ENCODE data around the gene CHMP4A. TPM values are rescaled to one million over a fixed set of nuclear protein-coding genes. Genes with fewer than 3 reads are reported as not detected.

The CHMP4A gene
- total and polyA plus RNA-seq, 9 of the 15 experiments (the other 6 are each of a cell fraction or from before 2014, with no cell fraction given) = 28.8 to 104 (median 52.7) TPM

DNA sequence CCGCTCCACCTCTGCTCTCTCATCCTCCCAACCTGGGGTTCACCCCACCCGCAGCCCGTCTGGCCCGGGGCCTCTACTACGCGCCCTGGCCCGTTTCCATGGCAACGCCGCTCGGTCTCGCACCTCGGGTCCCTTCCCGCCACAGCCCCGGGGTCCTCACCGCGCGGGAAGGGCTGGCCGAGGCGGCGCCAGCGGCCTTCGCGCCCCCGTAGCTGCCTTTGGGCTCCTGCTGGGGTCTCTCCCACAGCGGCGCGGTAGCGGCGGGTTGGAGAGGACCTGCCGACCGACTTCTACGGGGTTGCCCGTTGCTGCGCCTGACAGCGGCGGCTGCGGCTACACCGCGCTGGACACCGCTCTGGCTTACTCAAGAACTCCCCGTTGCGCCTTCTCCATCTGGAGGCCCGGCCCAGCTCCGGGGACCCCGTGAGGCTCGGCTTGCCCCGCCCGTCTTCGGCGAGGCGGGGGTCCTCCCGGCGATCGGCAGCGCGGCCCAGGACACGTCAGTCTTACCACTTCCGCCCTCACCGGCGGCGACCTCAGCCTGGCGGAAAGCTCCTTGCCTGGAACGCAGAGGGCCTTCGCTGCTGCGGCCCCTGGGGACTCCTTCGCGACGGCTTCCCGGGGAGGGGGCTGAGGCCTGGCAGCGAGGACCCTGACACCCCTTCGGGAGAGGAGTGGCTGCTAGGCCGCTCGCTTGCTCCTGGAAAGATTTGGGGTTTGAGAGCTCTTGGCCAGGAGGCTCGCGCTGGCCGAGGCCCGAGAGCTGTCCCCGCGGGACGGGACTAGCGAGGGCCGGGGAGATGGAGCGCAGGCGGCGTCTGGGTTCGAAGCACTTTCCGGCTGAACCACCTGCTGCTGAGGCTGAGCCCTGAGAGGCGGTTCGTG, 17.9 kb downstream of the CHMP4A start, which contains the start of gene TM9SF1 (continued):
- TF ChIP-seq IFI16 (CRISPR knock-in tag; IDR thresholded peaks at IDR 0.05) (no peak), MEIS2 (IDR thresholded peaks at IDR 0.05; ENCODE audit: partially characterized antibody) (no peak), EP300 (IDR thresholded peaks at IDR 0.05; ENCODE audit: low read length) (no peak), ZNF551 (CRISPR knock-in tag; IDR thresholded peaks at IDR 0.05) (no peak), GATAD2B (IDR thresholded peaks at IDR 0.05; ENCODE audit: borderline replicate concordance) (no peak), ETV6 (IDR thresholded peaks at IDR 0.05; ENCODE audit: borderline replicate concordance in 1 of 2, low read depth in 2 of 2, low read length in 1 of 2) (no peak), ETV6 (CRISPR knock-in tag; IDR thresholded peaks at IDR 0.05; ENCODE audit: borderline replicate concordance) (no peak), TOE1 (IDR thresholded peaks at IDR 0.05; ENCODE audit: borderline replicate concordance) (no peak; the same call in none of the 2 replicates), TOE1 (CRISPR knock-in tag; IDR thresholded peaks at IDR 0.05; ENCODE audit: borderline replicate concordance, low read depth) (no peak), ERF (CRISPR knock-in tag; IDR thresholded peaks at IDR 0.05) (no peak)
- TF ChIP-seq, protein P1, sequence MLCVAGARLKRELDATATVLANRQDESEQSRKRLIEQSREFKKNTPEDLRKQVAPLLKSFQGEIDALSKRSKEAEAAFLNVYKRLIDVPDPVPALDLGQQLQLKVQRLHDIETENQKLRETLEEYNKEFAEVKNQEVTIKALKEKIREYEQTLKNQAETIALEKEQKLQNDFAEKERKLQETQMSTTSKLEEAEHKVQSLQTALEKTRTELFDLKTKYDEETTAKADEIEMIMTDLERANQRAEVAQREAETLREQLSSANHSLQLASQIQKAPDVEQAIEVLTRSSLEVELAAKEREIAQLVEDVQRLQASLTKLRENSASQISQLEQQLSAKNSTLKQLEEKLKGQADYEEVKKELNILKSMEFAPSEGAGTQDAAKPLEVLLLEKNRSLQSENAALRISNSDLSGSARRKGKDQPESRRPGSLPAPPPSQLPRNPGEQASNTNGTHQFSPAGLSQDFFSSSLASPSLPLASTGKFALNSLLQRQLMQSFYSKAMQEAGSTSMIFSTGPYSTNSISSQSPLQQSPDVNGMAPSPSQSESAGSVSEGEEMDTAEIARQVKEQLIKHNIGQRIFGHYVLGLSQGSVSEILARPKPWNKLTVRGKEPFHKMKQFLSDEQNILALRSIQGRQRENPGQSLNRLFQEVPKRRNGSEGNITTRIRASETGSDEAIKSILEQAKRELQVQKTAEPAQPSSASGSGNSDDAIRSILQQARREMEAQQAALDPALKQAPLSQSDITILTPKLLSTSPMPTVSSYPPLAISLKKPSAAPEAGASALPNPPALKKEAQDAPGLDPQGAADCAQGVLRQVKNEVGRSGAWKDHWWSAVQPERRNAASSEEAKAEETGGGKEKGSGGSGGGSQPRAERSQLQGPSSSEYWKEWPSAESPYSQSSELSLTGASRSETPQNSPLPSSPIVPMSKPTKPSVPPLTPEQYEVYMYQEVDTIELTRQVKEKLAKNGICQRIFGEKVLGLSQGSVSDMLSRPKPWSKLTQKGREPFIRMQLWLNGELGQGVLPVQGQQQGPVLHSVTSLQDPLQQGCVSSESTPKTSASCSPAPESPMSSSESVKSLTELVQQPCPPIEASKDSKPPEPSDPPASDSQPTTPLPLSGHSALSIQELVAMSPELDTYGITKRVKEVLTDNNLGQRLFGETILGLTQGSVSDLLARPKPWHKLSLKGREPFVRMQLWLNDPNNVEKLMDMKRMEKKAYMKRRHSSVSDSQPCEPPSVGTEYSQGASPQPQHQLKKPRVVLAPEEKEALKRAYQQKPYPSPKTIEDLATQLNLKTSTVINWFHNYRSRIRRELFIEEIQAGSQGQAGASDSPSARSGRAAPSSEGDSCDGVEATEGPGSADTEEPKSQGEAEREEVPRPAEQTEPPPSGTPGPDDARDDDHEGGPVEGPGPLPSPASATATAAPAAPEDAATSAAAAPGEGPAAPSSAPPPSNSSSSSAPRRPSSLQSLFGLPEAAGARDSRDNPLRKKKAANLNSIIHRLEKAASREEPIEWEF (CRISPR knock-in tag; IDR thresholded peaks at IDR 0.05) = no peak
- TF ChIP-seq, protein P2, sequence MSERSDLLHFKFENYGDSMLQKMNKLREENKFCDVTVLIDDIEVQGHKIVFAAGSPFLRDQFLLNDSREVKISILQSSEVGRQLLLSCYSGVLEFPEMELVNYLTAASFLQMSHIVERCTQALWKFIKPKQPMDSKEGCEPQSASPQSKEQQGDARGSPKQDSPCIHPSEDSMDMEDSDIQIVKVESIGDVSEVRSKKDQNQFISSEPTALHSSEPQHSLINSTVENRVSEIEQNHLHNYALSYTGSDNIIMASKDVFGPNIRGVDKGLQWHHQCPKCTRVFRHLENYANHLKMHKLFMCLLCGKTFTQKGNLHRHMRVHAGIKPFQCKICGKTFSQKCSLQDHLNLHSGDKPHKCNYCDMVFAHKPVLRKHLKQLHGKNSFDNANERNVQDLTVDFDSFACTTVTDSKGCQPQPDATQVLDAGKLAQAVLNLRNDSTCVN (CRISPR knock-in tag; IDR thresholded peaks at IDR 0.05) = 0 out of 2 replicates have a peak, but pooled peaks have one; percentile 8

Data from K562 (cell line).